ENCODE data around the gene NME3. TPM values are rescaled to one million over a fixed set of nuclear protein-coding genes. Genes with fewer than 3 reads are reported as not detected.

Gene NME3
- total and polyA plus RNA-seq, 2 of the 13 experiments (the other 11 are each of a cell fraction or from before 2014, with no cell fraction given), result 10.4 to 15.9 TPM

GRCh38 chr16:1794908-1795666, 23.7 kb upstream of the NME3 start:
- H3K9me3 ChIP-seq (ENCODE audit: low read length), result peaks cover 24% of the 10 kb centered on the region
- CTCF ChIA-PET (ENCODE audit: low intra/inter-chr PET ratio, low total read pairs), result interaction anchor here (1.7 kb wide), 1 partner anchor 18 kb away, joined by 4 read pairs; no protein-coding TSS in a partner anchor
- POLR2A ChIA-PET, result interaction anchor here (1.1 to 5.5 kb wide), 5 partner anchors 12 to 360 kb away, joined by 3 to 57 read pairs (median 3); partner anchors contain the start of genes EME2, NUBP2, SPSB3 and TRAF7
- DNase-seq (ENCODE audit: low spot score) (no peak), ATAC-seq (peak; percentile 11), FAIRE-seq (peak; percentile 40)
- no peaks in the 10 kb centered on the region for H3K27me3 ChIP-seq (ENCODE audit: control insufficient read depth in 1 of 2, insufficient read depth in 2 of 2, low read length in 2 of 2)
- H3K79me2 ChIP-seq (ENCODE audit: insufficient read depth, low read length), result no peaks in the 10 kb centered on the region
- BruUV-seq (replicated peaks), result TSS peak; percentile 61
- intact Hi-C loops (cut with micrococcal nuclease; ENCODE audit: unreplicated experiment) (loop anchor here (1.0 kb wide), 1 partner anchor 17 kb away; no protein-coding TSS in a partner anchor), in situ Hi-C loops (cut with HindIII; ENCODE audit: extremely low pct_ligation_motif_present, low pct_unique_long_range_greater_than_20kb) (no loop called here)
- H4K20me1 ChIP-seq (ENCODE audit: insufficient read depth, low read length), result no peaks in the 10 kb centered on the region
- WGBS (ENCODE audit: low lambda C conversion rate), result 23% methylated on average over 17 of the region's 32 CpGs
- no peak overlapping the region for H2AFZ ChIP-seq (ENCODE audit: low read length)
- H3K36me3 ChIP-seq (replicated peaks in 1 of 2; ENCODE audit: control insufficient read depth in 1 of 2, insufficient read depth in 2 of 2, low read length in 2 of 2), result no peaks in the 10 kb centered on the region
- H3K4me2 ChIP-seq (ENCODE audit: low read depth, low read length), result peak overlapping the region; percentile 92
- H3K4me3 ChIP-seq (replicated peaks in 1 of 3; ENCODE audit: insufficient read depth in 1 of 3, low read depth in 2 of 3, low read length in 3 of 3), result peak overlapping the region; percentile 53 to 75 (median 59)
- H3K9ac ChIP-seq (ENCODE audit: insufficient read depth, low read depth, low read length), result peak overlapping the region; percentile 73
- peaks cover 25% of the 10 kb centered on the region for H3K4me1 ChIP-seq (ENCODE audit: insufficient read depth, low read length)
- H3K27ac ChIP-seq (ENCODE audit: extremely low read length, insufficient read depth, low read length), result peak overlapping the region; percentile 65
- TF ChIP-seq ZNF574 (CRISPR knock-in tag; IDR thresholded peaks at IDR 0.05) (peak; percentile 19; the same call in 1 of the 2 replicates), HMGXB3 (CRISPR knock-in tag; IDR thresholded peaks at IDR 0.05; ENCODE audit: borderline replicate concordance) (no peak), MAFF (IDR thresholded peaks at IDR 0.05; ENCODE audit: low read depth, low read length) (peak; percentile 57; the same call in 1 of the 2 replicates), SOX5 (CRISPR knock-in tag; IDR thresholded peaks at IDR 0.05; ENCODE audit: borderline replicate concordance) (no peak), ZNF501 (CRISPR knock-in tag; IDR thresholded peaks at IDR 0.05) (peak; percentile 40; the same call in 1 of the 2 replicates), NCOA2 (CRISPR knock-in tag; IDR thresholded peaks at IDR 0.05) (no peak), ZNF761 (CRISPR knock-in tag; conservative IDR thresholded peaks at IDR 0.05) (no peak), TBP (CRISPR knock-in tag; IDR thresholded peaks at IDR 0.05) (no peak), RFX3 (CRISPR knock-in tag; IDR thresholded peaks at IDR 0.05) (no peak), HMGA1 (CRISPR knock-in tag; conservative IDR thresholded peaks at IDR 0.05) (no peak), SRSF4 (IDR thresholded peaks at IDR 0.05; ENCODE audit: low read depth, low read length, poor library complexity, severe bottlenecking) (no peak), RBM22 (optimal IDR thresholded peaks at IDR 0.05; ENCODE audit: low read length) (no peak), ZBTB38 (CRISPR knock-in tag; IDR thresholded peaks at IDR 0.05) (0 out of 2 replicates have a peak, but pooled peaks have one; percentile 39), CHCHD3 (CRISPR knock-in tag; IDR thresholded peaks at IDR 0.05) (no peak), FOXP4 (CRISPR knock-in tag; IDR thresholded peaks at IDR 0.05) (no peak)

Data from HepG2 (cell line).